Heart left ventricle (tissue), 16 donors: ENCODE measurements around the gene ACAD11. TPM values are rescaled to one million over a fixed set of nuclear protein-coding genes. Genes with fewer than 3 reads are reported as not detected.
A peak's percentile ranks its signal among the peaks of the same experiment; 100 is the strongest.

ENCODE experiments used
- ATAC-seq, 4 donors: fragments of 200-7000 bp; cut with Tn5 transposase; one replicate each; pipeline ENCODE4 v1.9.1; 2020 to 2022; ENCODE audit warnings: moderate library complexity in 4 of 4, mild to moderate bottlenecking in 3 of 4, moderate number of reproducible peaks in 1 of 4
- DNase-seq, 5 donors: peaks; one replicate each; pipeline ENCODE4 v3.0.0-alpha.2; 2020
- H3K27ac ChIP-seq, 12 donors: fragments of 200-600 bp; sonication (generic) in 4 of 12; one replicate each; pipeline versions ENCODE4 v1.5.0 to v1.8.0; 2016 to 2022; ENCODE audit warnings: mild to moderate bottlenecking in 2 of 12
- H3K27me3 ChIP-seq, 9 donors: fragments of 200-600 bp; sonication (generic) in 2 of 9; one replicate each; pipeline versions ENCODE4 v1.5.1 to v1.8.0; 2016 to 2022; ENCODE audit warnings: mild to moderate bottlenecking in 3 of 9
- H3K36me3 ChIP-seq, 9 donors: fragments of 200-600 bp; sonication (generic) in 2 of 9; one replicate each; pipeline versions ENCODE4 v1.5.0 to v1.8.0; 2018 to 2022; ENCODE audit warnings: mild to moderate bottlenecking in 2 of 9
- H3K4me1 ChIP-seq, 12 donors: fragments of 200-600 bp; sonication (generic) in 4 of 12; one replicate each; pipeline versions ENCODE4 v1.5.0 to v1.8.0; 2016 to 2022; ENCODE audit warnings: mild to moderate bottlenecking in 3 of 12
- H3K4me3 ChIP-seq, 12 donors: fragments of 200-600 bp; sonication (generic) in 4 of 12; one replicate each; pipeline versions ENCODE4 v1.5.0 to v1.8.0; 2017 to 2022; ENCODE audit warnings: mild to moderate bottlenecking in 9 of 12, moderate library complexity in 4 of 12
- H3K9me3 ChIP-seq, 12 donors: fragments of 200-600 bp; sonication (generic) in 4 of 12; one replicate each; pipeline versions ENCODE4 v1.5.0 to v1.8.0; 2016 to 2022; ENCODE audit warnings: mild to moderate bottlenecking in 1 of 12
- POLR2A ChIP-seq, 2 donors: fragments of 450-650 bp; IDR thresholded peaks; one replicate each; pipeline ENCODE4 v1.6.1; 2017; ENCODE audit warnings: antibody characterized with exemption in 2 of 2, mild to moderate bottlenecking in 2 of 2, moderate library complexity in 2 of 2
- WGBS, 4 donors: extraction: QIAGEN DNeasy Blood & Tissue Kit in 2 of 4; methylation state at CpG; one replicate each; pipeline versions ENCODE4 v1.1.5 to v1.1.7; 2013 to 2018; 5-methylcytosine and 5-hydroxymethylcytosine counted together
- intact Hi-C, 10 donors: fragments of 100-400 bp; cut with DNase I; formaldehyde crosslinking; loops; one replicate each; pipeline versions ENCODE4 v1.11.1 to v1.14.2; 2022
- polyA plus RNA-seq, 2 donors: library from polyadenylated mRNA; stranded (reverse); fragments of 200-250 nt; gene quantifications; one replicate each; pipeline ENCODE4 v1.2.3, GENCODE V29; 2013
- total RNA-seq, 9 donors: library from RNA; depleted of rRNA in 2 of 9; stranded (reverse); fragments of >200 nt in 2 of 9; fragmentation: NEBNext Ultra II Directional in 3 of 9; extraction: Animal tissue kit (Norgen Biotek cat#: 25700) in 3 of 9; gene quantifications; one replicate each; pipeline versions ENCODE4 v1.1.0 to v1.2.4, GENCODE V29; 2016 to 2023
- TF ChIP-seq, protein P1 (sequence below), 12 donors: fragments of 200-600 bp; sonication (generic) in 4 of 12; IDR thresholded peaks; one replicate each; pipeline versions ENCODE4 v1.5.0 to v1.8.0; 2018 to 2022; ENCODE audit warnings: antibody characterized with exemption in 12 of 12, mild to moderate bottlenecking in 5 of 12
- donor health status: ischemic (EF 13 %, LVEDD 7.1; RV severe dilation, severe dysfunction).
- donor health status: healthy with polysubstance abuse.
- donor health status: DM: no; HTN: yes; CAD: no.
- donor health status: DM: no; HTN: no; CAD: no.
- donor health status: ischemic (EF 25% LVEDD 6.9; RV normal size, moderate dysfunction).
- donor health status: ischemic (EF 25% LVEDD 5.7; RV mildly dilated, moderate dysfunction).
- donor health status: healthy.
- donor health status: DM: yes; HTN: yes; CAD: no.
- donor health status: ischemic (EF 35%, LVEDD 5.7; RV mildly dilated, moderate dysfunction).
- donor health status: nonischemic (EF 11% LVEDD 7.7; RV severe dilation, severe dysfunction).
- donor health status: DM: yes; HTN: yes; CAD: no.
- donor health status: PGD.
- donor health status: ischemic (EF 29% LVEDD 5.4; RV normal size, mild dysfunction).
- donor health status: nonischemic (EF 23%, LVEDD 6.1; RV moderate dilation, normal function).

ACAD11 gene
- total and polyA plus RNA-seq, 11 donors, result 8.9 to 38.8 (median 23.1) TPM

DNA sequence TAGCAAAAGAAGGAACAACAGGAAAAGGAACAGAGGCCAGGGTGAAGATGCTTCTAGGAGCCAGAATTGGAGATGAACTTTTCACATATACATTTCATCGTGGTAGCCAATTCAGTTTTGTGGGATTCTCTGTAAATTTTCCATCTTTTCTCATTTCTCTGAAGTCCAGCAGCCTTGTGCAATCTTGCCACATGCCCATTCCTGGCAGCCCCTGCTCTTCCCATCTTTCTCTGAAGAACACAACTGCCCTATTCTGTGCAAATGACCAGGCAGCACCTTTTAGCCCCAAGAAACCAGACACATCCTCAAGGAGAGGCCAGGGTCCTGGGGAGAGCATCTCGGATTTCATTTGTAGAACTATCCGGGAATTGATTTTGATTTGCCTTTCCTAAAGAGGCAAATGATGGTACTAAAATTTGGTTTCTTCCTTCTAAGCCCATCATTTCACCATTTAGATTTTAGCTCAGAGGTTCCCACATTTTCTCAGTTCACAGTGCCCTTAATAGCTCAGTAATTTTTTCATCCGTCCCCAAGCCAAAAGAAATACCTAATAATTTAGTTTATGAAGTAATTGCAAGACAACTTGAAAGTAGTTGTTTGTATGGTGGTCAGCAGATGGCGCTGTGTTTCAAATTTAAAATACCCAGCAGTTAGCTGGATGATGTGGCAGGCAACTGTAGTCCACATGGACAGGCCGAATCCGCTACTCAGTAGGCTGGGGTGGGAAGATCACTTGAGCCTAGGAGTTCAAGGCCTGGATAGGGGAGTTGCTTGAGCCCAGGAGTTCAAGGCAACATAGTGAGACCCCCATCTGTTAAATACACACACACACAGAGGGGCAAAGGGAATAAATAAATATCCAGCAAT is 123.8 kb downstream of the ACAD11 start:
- 54 to 61% (median 55%) methylated on average over 7 of the region's 7 CpGs for WGBS, 4 donors
- no peak for TF ChIP-seq POLR2A (IDR thresholded peaks at IDR 0.05)
- TF ChIP-seq, protein P1, sequence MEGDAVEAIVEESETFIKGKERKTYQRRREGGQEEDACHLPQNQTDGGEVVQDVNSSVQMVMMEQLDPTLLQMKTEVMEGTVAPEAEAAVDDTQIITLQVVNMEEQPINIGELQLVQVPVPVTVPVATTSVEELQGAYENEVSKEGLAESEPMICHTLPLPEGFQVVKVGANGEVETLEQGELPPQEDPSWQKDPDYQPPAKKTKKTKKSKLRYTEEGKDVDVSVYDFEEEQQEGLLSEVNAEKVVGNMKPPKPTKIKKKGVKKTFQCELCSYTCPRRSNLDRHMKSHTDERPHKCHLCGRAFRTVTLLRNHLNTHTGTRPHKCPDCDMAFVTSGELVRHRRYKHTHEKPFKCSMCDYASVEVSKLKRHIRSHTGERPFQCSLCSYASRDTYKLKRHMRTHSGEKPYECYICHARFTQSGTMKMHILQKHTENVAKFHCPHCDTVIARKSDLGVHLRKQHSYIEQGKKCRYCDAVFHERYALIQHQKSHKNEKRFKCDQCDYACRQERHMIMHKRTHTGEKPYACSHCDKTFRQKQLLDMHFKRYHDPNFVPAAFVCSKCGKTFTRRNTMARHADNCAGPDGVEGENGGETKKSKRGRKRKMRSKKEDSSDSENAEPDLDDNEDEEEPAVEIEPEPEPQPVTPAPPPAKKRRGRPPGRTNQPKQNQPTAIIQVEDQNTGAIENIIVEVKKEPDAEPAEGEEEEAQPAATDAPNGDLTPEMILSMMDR (IDR thresholded peaks at IDR 0.05), result peak; percentile 56 to 78 (median 70)
- no peaks in the 10 kb centered on the region for H3K27me3 ChIP-seq
- DNase-seq, result peak in 4 of 5 donors; percentile 49 to 66 (median 62)
- peak in 3 of 4 donors; percentile 88 to 90 (median 88) for ATAC-seq
- H3K36me3 ChIP-seq, result peaks cover 0 to 95% (median 82%) of the 10 kb centered on the region in 9 donors
- peaks cover 0 to 7% (median 0%) of the 10 kb centered on the region in 12 donors for H3K4me1 ChIP-seq
- no peaks in the 10 kb centered on the region for H3K9me3 ChIP-seq
- H3K4me3 ChIP-seq, result no peak overlapping the region
- H3K27ac ChIP-seq, result peak overlapping the region in 1 of 12 donors; percentile 26
- intact Hi-C loops, result loop anchor here (1.0 to 2.0 kb wide), 3 partner anchors 105 to 107 kb away; no protein-coding TSS in a partner anchor

DNA sequence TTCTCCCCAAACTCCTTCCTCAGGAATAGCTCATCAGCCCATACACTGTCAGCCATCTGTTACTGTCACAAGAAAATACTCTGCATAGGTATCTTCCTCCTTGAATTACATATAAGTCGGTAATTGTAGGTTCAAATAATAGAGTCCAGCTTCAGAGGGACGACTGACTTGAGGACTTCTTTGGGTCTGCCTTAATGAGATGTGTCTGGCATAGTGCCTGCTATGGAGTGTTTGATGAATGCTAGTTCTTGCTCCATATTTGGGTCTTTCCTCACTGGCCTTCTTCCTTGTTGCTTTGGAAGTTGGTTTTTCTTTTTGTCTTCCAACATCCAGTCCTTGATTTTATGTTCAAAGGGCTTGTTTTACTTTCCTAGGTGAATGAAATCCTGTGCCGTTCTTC is 129.0 kb downstream of the ACAD11 start:
- no peak for TF ChIP-seq POLR2A (IDR thresholded peaks at IDR 0.05)
- TF ChIP-seq, protein P1 (IDR thresholded peaks at IDR 0.05), result no peak
- WGBS, 4 donors, result 84 to 90% (median 86%) methylated on average over 3 of the region's 3 CpGs
- Histone ChIP-seq H3K9me3 (no peaks in the 10 kb centered on the region), H3K27me3 (no peaks in the 10 kb centered on the region), H3K27ac (no peak overlapping the region), H3K36me3 (peaks cover 2 to 99% (median 94%) of the 10 kb centered on the region in 9 donors), H3K4me1 (no peaks in the 10 kb centered on the region), H3K4me3 (no peak overlapping the region)
- ATAC-seq, result no peak
- intact Hi-C loops, result no loop called here
- no peak for DNase-seq

DNA sequence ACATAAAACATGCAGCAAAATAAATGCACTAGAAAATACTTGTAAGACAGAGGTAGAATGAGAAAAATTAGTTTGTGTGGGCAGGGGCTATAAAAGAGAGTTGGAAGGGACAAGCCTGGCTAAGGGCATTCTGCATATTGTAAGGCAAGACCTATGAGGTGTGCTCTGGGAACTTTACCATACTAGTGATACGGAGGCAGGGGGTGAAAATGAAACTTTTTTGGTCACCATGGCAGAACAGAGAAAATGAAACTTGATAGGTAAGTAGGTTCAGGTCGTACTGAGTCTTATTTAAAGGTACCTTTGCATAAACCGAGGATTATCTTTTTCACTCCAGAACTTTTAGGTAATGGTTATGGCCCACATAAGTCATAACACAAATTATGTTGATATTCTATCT is 137.3 kb downstream of the ACAD11 start:
- Histone ChIP-seq H3K27me3 (no peaks in the 10 kb centered on the region), H3K4me1 (no peaks in the 10 kb centered on the region), H3K4me3 (no peak overlapping the region), H3K36me3 (peaks cover 3 to 99% (median 95%) of the 10 kb centered on the region in 9 donors), H3K9me3 (no peaks in the 10 kb centered on the region), H3K27ac (no peak overlapping the region)
- 81 to 95% (median 94%) methylated on average over 3 of the region's 3 CpGs for WGBS, 4 donors
- DNase-seq (no peak), ATAC-seq (no peak)
- TF ChIP-seq, protein P1 (IDR thresholded peaks at IDR 0.05), result no peak
- TF ChIP-seq POLR2A (IDR thresholded peaks at IDR 0.05), result no peak
- intact Hi-C loops, result loop anchor here in 1 of 10 donors (10.0 kb wide), 1 partner anchor 58 kb away; no protein-coding TSS in a partner anchor

DNA sequence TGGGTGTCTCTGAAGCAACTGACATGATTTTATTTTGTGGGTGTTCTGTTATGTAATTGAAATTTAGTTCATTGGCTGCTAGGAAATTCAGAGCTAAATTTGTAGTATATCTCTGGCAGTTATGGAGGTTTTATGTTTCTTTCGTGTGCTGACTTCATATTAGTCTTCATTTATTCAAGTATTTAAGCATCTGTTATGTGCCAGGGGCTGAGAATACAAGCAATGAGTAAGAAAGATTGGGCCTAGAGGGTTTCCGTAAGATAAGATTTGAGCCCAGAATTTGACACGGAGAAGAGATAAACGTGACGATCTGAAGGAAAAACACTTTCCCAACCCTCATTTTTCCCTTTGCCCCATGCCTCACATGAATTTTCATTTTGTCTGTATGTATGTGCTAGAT is 137.7 kb downstream of the ACAD11 start:
- no peaks in the 10 kb centered on the region for H3K4me1 ChIP-seq
- DNase-seq (no peak), ATAC-seq (no peak)
- H3K27ac ChIP-seq, result no peak overlapping the region
- WGBS, 4 donors, result 69 to 76% (median 73%) methylated on average over 5 of the region's 5 CpGs
- H3K4me3 ChIP-seq, result no peak overlapping the region
- intact Hi-C loops, result loop anchor here in 1 of 10 donors (10.0 kb wide), 1 partner anchor 57 kb away; no protein-coding TSS in a partner anchor
- peaks cover 4 to 99% (median 95%) of the 10 kb centered on the region in 9 donors for H3K36me3 ChIP-seq
- no peaks in the 10 kb centered on the region for H3K9me3 ChIP-seq
- TF ChIP-seq, protein P1 (IDR thresholded peaks at IDR 0.05), result no peak
- TF ChIP-seq POLR2A (IDR thresholded peaks at IDR 0.05), result no peak
- H3K27me3 ChIP-seq, result no peaks in the 10 kb centered on the region
